ENCODE measurements around the gene GGT5.
"Not testable (repeated sequence)": the region's sequence is repeated elsewhere in the genome, so short reads cannot be mapped to it uniquely, and the experiment has no call there.

GGT5 gene, protein sequence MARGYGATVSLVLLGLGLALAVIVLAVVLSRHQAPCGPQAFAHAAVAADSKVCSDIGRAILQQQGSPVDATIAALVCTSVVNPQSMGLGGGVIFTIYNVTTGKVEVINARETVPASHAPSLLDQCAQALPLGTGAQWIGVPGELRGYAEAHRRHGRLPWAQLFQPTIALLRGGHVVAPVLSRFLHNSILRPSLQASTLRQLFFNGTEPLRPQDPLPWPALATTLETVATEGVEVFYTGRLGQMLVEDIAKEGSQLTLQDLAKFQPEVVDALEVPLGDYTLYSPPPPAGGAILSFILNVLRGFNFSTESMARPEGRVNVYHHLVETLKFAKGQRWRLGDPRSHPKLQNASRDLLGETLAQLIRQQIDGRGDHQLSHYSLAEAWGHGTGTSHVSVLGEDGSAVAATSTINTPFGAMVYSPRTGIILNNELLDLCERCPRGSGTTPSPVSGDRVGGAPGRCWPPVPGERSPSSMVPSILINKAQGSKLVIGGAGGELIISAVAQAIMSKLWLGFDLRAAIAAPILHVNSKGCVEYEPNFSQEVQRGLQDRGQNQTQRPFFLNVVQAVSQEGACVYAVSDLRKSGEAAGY

DNA sequence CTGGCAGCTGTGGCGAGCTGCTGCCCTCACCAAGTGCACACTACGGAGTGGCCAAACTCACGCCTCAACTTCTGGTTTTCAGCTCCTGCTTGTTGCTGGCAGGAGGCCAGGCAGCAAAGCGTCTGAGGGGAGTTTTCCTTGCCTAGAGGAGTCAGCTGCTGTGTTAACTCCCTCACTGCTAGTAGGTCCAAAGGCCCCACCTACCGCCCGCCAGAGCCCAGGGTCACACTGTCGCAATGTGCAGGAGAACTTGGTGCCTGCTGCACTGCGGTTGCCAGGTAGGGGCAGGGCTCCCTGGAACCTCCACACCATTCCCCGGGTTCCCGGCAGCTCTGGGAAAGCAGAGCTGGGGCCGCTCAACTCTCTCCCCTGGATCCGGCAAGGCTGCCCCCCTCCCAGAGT is at the start of gene GGT5:
GGT5 (minus strand) TSS at position 53 of the 402 bp plus-strand sequence. CDS start 357 bp downstream, outside the sequence.
- DNase-seq = not testable (repeated sequence)

DNA sequence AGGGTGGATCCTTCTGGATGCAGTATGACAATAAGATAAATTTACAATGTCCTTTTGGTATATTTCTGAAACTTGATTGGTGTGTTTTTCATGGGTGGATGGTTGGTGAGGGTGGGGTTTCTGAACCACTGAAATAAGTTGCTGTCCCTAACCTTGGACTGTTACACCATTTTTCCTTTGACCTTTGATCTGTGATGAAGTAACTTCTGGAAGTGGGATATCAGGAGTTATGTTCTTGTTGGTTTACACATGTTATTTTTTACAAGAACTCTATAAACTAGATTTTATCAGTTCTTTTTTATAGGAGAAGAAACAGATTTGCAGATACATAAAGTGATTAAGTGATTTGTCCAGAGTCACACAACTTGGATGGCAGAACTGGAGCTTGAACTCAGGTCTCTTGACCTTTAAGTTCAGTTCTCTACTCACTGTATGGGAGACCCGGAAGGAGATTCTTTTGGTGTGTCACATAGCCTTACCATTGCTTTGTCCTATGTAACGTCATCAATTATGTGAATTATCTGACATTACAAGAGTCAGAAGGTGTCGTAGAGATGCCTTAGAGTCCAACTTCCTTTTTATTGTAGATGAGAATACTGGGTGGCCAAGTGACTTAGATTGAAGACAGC is 47.4 kb upstream of the GGT5 start:
- DNase-seq = not testable (repeated sequence)

DNA sequence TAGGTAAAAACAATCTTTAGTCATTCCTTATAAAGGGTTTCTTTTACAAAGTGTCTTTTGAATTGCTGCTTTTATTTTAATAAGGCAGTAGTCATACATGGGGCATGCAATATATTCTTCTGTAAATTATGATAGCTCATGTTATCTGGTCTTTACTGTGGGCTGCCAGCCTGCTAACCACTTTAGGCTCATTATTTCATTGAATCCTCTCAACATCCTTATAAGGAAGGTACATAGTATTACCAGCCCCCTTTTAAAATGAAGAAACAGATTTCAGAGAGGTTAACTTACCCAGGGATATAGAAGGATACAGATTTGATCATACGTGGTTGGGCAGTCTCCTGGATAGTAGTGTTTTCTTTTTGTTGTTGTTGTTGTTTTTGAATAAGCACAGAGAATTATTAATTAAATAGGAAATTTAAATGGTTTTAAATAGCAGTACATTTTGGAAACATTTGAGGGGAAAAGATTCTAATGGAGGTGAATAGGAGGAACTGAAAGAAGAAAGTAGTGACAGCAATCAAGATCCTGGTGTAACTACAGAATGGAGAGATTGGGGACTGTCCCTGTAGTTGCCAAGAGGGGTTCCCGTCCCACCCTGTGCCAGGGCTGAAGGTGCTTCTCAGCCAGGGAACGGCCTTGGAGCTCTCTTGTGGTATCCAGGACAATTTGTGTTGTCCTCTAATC is 46.8 kb upstream of the GGT5 start:
- no peak for DNase-seq

DNA sequence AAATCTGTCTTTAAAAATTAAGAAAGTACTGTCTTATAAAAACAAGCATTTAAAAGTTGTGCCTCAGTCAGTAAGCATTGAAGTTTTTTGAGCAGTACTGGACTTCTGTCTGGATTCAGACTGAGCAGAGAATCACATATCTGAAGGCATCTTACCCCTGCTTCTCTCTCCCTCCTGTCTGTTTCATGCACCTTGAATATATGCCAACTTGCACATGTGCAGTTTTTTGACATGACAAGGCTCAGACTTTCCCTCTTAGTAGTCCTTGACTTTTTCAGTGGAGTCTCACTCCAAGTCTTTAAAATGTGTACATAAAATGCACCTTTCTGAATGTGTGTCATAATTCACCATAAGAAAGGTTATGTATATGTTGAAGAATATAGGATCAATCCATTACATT is 45.6 kb upstream of the GGT5 start:
- DNase-seq = no peak

DNA sequence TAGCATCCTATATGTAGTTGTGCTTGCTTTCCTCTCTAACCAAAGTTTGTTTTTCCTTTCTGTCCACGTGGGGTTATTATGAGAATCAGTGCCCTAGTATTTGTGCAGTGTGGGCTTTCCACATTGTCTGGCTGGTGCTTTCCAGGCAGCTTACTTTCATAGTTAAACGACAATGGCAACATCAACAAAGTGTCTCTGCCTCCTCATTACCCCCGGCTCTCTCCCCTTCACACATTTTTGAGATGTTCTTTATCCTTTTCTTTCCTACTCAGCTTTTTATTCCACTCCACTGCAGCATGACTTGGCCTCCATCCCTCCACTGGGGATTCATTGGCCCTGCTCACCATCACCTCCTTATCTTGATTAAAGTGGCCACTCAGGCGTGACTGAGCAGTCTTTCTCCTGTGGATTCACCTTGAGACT is 44.9 kb upstream of the GGT5 start:
- DNase-seq = no peak

DNA sequence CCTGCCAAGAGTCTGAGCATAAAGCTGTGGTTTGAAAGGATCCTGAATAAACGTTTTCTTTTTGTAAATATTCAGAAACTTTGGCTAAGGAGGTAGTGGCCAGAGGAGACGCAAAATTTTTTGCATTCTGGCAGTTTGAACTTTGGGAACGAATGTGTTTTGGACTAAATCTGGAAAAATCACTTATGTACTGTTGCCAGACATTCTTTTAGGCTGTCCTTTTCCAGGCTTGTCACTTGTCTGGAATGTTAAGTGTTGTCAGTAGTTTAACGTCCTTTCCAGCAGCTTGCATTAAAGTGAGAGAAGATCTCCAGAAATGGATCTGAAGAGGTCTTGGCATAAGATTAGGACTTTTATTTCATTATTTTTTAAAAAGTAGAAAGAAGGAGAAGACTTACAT is 44.2 kb upstream of the GGT5 start:
- DNase-seq = no peak

DNA sequence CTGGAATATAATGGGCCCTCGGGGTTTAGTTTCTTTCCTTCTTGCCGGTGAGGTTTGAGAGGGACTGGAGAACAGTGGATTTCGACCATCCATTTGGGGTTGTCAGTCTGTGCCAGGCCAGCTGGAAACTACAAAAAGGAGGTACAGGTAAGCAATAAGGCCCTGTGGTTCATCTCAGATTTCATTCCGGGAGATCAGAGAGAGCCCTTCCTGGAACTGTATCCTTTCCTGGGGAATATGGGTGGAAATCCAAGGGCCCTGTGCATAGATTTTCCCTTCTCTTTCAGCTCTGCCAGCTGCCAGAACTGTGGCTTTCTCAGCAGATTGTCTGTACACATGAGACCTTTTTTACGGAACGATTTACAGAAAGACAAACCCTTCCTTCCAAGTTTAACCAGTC is 42.9 kb upstream of the GGT5 start:
- not testable (repeated sequence) for DNase-seq

DNA sequence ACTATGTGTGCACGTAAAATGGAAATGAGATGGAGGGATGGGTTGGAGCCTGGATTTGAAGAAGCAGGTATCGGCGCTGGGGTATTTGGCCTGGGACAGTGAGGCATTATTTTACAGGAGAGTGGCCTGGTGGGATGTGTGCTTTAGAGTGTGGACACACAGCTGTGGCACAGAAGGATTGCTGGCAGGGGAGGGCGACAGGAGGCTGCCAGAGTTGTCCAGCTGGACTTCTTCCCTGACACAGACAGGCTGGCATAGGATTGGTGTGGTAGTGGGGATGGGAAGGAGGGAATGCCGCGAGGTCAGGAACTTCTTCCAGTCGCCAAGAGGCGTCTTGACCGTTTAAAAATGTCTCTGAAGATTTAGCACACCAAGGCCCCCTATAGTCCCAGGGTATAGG is 42.3 kb upstream of the GGT5 start:
- not testable (repeated sequence) for DNase-seq

DNA sequence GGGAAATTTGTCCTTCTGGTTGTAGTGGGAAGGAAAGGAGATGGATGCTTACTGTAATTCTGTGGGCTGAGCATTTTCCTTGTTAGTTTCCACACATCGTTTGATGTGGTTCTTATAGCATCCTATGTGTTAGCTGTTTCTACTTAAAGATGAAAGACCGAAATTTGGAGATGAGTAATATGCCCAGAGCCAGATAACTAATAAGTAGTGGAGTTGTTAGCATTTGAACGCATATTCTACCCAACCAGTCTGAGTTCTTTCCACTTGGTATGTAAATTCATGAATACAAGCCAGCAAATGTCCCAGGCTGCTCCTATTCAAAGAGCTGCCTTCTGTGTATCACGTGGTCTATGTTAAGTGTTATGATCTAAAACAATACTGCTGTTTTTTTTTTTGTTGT is 40.4 kb upstream of the GGT5 start:
- no peak for DNase-seq

DNA sequence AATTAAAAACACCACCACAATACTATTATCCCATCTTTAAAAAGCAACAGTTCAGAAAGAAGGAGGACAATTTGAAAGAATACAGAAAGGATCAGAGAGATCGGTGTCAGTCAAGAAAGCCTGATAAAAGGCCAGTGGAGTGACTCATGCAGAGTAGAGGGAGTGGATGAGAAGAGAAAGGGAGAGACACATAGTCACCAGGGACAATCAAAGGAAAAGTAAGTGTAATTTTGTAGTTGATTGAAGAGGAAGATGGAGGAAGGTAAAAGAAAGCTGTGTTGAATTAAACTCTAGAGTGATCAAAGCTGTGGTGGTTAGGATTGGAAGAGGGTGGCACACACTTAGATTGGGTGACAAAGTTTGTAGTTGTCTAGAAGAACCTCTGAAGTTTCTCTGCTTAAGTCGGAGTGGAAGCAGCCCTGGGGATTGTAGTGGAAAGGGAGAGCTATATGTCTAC is 39.9 kb upstream of the GGT5 start:
- DNase-seq = no peak

DNA sequence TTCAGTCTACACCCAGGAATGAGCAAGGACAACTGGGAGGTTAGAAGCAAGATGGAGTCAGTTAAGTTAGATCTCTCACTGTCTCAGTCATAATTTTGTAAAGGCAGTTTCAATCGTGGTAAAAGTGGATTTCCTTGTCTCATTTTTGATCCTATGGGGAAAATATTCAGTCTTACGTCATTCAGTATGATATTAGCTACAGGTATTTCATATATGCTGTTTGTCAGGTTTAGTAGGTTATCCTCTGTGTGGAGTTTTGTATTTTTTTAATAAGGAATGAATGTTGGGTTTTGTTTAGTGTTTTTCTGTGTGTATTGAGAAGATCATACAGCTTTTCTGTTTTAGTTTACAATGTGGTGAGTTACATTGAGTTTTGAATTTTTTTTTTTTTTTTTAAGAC is 37.5 kb upstream of the GGT5 start:
- DNase-seq = no peak

DNA sequence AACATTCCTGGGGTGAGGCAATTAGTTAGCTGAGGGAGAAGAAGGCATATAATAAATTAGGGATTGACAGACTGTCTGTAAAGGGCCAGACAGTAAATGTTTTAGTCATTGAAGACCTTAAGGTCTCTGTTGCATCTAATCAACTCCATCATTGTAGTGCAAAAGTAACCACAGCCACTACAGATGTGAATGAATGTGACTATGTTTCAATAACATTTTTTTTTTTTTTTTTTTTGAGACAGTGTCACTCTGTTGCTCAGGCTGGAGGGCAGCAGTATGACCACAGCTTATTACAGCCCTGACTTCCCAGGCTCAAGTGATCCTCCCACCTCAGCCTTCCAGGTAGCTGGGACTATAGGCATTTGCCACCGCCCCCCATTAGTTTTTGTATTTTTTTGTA is 35.5 kb upstream of the GGT5 start:
- DNase-seq = not testable (repeated sequence)

DNA sequence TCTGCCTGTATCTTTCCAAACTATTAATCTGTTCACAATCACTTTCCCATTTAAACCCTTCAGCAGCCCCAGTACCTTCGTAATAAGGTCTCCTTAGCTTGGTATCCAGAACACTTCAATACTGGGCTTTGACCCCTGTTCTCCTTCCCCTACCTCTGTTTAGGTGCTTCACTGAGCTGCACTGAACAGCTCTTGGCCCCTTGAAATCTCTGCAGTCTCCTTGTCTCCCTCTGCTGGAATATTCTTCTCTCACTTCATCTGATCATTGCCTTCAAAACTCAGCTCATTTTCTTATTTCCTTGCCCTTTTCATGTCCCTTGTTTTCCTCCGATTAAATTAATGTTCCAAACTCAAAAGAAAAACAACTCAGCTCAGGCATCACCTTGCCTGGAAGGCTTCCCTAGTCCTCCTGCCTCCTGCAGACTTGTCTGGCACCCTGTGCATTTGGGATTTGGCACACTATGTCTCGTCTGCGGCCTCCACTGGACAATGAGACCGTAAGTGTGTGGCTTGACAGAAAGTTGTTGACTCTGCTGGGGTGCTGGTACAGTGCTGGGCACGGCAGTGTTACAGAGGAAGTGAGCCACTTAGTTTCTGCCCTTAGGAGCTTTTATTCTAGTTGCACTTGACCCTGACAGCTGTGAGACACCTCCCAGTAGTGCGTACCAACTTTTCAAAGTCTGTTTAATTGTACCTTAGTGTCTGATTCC is 30.0 kb upstream of the GGT5 start:
- not testable (repeated sequence) for DNase-seq

DNA sequence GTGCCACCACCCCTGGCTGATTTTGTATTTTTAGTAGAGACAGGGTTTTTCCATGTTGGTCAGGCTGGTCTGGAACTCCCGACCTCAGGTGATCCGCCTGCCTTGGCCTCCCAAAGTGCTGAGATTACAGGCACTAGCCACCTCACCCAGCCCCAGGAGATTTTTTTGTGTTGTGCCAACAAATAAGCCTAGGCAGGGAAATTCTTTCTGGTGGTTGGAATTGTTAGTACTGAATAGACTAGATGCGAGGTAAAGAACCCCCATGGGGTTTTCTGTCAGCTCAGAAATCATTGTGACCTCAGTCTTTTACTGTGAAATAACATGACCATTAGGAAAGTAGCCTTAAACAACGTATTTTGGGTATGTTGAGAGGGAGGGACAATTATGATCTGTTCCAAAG is 29.0 kb upstream of the GGT5 start:
- DNase-seq = not testable (repeated sequence)

DNA sequence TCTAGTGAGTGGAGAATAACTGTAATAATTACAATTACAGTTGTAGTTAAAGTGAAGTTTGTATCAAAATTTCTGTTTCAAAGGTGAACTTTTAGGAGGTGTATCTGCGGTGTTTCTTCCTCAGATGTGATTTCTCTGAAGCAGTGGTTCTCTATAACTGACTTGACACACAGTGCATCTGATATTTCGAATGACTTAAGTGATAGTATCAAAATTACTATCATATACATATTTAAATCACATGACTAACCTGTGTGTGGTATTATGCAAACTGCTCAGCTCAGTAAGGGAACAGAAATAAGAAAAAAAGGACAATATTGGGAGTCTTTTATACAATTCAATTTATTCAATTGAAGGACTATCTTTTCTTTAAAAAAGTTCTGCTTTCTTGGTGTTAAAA is 28.1 kb upstream of the GGT5 start:
- not testable (repeated sequence) for DNase-seq

DNA sequence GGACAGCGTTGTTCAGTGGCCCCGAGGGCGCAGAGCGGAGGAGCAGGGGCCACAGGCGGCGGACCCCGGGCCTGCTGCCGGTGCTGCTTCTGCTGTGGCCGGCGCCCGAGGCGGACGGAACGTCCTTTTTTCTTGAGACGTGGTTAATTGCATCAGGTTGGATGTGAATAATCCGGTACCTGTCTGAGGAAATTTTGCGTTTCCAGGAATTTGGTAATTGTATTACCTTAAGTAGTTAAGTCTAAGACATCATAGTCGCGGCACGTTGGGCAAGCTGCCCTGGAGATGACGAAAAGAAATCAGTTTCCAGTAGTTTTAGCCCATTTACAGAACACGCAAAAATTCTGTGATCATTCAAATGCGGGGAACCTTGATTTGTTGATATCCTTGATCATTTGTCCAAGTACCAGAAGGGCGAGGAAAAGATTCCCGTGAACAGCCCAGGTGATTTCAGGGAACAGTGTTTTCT is 26.5 kb upstream of the GGT5 start:
- no peak for DNase-seq

DNA sequence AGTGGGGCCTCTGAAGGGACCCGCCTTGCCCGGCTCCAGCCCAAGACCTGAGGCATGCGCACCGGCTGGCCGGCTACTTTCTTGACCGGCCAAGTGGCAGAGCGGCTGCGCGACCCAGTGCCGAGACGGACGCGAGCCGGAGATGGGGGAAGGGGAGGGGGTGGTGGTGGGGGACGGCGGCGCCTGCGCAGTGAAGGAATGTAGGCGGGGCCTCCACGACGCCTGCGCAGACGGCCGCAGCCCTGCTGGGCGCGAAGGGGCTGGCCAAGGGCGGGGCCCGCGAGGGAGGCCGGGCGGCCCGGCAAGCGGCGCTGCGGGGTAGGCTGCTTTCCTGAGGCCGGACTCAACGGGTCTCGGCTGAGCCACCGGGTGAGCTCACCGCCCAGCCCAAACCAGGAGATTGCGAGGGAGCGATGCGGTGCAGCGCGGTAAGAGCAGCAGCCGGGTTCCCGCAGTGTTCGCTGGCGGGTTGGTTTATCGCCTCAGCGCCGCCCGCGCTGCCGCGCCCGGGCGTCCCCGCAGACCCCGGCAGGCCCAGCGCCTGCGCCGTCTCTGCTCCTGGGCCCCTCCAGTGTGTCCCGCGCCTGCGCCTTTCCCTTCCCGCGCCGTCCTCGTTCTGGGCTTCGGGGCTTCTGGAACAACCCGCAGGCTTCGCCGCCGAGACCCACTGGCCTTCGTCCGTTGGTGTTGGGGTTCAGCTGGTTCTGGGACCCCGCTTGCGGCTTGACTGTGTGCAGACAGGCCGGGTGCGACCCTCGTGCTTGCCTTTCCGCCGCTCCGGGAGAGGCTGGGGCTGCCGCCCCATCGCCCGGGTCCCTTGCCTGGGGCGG is 25.9 kb upstream of the GGT5 start, which contains the start of gene SPECC1L:
SPECC1L (plus strand) TSS at position 276 of the 830 bp plus-strand sequence. CDS start 31,401 bp downstream, outside the sequence.
- peak; percentile 86 for DNase-seq

DNA sequence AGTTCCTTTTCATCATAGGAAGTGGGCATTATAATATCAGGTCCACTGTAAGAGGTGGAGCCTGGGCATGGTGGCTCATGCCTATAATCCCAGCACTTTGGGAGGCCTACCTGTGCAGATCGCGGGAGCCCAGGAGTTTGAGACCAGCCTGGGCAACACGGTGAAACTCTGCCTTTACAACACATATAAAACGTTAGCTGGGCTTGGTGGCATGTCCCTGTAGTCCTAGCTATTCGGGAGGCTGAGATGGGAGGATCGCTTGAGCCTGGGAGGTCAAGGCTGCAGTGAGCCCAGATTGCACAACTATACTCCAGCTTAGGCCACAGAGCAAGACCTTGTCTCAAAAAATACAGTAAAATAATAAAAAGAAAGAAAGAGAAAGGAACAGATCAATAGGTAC is 21.6 kb upstream of the GGT5 start:
- not testable (repeated sequence) for DNase-seq

DNA sequence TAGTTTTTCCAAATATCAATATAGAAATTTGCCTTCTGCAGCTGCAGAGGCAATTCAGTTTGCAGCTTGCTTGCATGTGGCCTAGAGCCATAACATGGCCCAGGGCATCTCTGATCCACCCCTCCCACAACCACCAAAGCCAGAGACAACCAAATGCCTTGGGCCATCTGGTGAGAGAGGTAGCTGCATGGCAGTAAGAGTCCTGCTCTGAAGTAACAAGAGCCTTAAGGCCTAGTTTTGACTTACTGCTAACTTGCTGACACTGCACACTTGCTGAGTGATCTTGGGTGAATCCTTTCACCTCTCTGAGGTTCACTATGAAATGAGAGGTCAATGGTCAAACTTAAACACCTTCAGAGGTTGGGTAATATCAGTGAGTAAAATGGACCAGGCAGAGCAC is 20.9 kb upstream of the GGT5 start:
- no peak for DNase-seq

DNA sequence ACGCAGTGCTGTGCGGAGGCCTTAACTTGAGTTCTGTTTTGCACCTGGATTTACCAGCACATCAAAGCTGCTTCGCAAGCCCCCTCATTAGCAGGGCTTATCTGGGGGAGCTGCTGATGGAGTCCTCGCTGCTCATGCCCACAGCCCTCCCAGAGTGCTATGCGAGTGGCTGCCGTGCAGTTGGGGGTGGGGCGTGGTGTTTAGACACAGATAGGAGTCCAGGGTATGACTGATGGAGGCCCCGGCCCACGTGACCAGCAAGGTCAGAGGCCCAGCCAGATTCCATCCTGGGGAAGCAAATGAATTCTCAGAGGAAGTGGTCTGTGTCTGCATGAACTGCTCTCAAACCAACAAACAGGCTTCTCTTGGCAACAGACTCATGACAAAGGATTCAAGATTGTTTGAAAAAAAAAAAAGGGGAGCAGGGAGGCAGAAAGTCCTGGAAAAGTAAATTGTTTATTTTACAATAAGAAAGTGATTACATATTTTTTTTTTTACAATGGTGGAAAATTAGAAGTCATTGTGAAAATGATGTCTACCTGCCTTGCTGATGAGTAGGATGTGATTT is 19.5 kb upstream of the GGT5 start:
- DNase-seq = not testable (repeated sequence)

DNA sequence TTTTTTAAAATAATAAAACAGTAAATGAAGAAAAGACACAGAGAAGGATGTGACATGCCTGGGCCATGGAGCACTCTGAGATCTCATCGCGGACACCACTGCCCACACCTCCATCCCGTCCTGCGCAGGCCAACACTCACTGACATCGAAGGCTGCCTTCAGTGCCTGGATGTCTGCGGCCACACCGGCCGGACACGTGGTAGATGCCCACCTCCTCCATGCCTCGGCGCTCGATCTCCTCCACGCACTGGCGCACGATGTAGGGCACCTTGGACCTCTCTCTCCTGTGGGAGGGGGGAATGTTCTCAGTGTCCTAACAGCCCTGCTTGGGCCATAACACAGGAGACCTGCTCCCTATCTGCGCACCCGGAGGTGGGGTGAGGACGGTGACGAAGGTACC is 18.6 kb upstream of the GGT5 start:
- DNase-seq = not testable (repeated sequence)

Data from NK-92 treated with Interleukin-12 subunit alpha and Interleukin-12 subunit beta, amount 100 ng/mL, for 24 hours (cell line).